Anterior cingulate cortex (tissue), 58 donors: ENCODE data around the gene KATNBL1.

Experiments used
- DNase-seq, 58 donors: peaks; one replicate each; lab custom pipeline; 2025; lab: John Stamatoyannopoulos, UW

KATNBL1 gene

DNA sequence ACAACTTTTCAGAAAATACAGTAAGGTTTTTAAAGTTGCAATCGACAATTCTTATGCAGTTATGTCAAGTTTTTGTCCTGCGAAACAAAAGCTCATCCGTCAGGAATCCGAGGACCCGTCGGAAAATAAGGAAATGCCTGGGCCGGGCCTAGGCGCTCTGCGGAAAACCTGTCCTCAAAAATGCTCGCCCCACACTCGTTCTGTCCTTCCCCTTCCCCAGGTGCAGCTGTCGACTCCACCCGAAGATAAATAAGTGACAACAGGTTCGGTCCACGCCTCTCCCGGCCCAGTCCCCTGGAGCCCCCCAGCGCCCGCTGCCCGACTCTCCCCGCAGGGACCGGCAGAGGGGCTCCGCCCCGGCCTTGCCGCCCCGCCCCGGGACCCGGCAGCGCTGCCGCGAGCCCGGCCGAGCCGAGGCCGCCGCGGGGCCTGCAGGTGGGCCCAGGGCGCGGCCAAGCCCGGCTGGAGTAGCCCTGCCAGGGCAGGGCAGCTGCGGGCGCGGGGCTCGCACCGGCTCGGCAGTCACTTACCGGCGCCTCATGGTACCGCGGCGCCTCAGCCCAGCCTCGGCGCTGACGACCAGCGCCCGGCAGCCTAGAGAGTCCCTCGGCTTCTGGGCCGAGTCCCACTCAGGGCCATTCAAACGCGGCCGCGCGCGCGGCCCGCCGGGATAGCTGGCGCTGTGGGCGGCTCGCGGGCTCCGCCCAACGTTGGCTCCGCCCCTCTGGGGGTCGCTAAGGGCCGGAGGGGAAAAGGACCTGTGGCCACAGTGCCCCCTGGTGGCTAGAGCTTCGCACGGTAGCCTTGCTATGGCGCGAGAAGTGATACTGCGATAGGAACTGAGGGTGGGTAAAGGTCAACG, at the start of gene KATNBL1:
Gene KATNBL1 (minus strand): TSS at position 676 of the 862 bp plus-strand sequence. CDS start 46,420 bp downstream, outside the sequence.
- peak in 57 of 58 donors; percentile 43 to 98 (median 90) for DNase-seq

GRCh38 chr15:34259566-34259965, 49.7 kb upstream of the KATNBL1 start:
- no peak for DNase-seq

DNA sequence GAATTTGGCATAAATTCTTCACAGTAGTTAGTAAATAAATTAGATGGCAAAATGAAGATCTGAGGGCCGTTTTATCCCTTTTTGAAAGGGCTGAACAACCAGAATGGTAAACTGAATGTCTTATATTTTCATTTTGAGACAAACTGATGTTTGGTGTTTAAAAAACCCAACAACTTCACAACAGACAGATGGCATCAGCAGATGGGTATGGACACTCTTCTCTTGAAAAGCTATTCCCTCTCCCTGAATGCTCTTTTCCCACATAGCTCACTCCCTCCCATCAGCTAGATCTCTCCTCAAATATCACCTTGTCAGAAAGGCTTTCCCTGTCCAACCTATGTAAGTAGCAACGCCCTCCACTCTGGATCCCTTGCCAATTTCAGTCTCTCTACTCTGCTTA, 48.3 kb upstream of the KATNBL1 start:
- no peak for DNase-seq

- DNase-seq, result no peak
Measured at GRCh38 chr15:34252545-34252944, 42.6 kb upstream of the KATNBL1 start.

DNA sequence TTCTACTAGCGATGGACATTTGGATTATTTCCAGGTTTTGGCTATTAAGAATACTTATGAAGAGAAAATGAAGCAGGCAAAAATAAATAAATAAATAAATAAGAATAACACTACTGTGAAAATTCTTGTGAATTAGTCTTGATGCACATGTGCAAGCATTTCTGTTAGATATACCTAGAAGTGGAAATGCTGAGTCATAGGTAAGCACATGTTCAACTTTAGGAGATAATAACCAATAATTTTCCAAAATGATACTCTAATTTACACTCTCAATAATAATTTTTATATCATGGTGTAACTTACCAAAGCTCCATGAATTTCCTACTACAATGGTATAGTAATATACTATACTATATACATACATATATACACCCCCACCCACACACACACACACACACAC, 38.3 kb upstream of the KATNBL1 start:
- DNase-seq, result no peak

- DNase-seq, result no peak
Measured at GRCh38 chr15:34246276-34246976, 36.5 kb upstream of the KATNBL1 start.

GRCh38 chr15:34243226-34243625, 33.3 kb upstream of the KATNBL1 start:
- DNase-seq, result no peak

DNA sequence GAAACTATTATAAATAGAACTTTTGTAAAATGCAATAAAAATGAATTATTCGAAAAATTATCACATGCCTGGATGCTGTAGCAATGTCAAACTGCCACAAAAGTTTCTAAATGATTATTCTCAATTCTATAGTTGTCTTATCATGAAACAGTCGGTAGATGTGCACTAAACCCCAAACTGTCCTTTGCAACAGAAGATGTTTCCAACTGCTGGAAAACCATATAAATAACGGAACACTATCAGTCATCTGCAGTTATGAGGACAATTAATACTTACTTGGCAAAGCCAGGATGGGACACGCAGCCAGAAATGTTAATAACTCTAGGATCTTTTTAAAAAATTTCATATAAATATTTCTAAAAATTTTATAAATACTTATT, 32.4 kb upstream of the KATNBL1 start:
- DNase-seq, result no peak

DNA sequence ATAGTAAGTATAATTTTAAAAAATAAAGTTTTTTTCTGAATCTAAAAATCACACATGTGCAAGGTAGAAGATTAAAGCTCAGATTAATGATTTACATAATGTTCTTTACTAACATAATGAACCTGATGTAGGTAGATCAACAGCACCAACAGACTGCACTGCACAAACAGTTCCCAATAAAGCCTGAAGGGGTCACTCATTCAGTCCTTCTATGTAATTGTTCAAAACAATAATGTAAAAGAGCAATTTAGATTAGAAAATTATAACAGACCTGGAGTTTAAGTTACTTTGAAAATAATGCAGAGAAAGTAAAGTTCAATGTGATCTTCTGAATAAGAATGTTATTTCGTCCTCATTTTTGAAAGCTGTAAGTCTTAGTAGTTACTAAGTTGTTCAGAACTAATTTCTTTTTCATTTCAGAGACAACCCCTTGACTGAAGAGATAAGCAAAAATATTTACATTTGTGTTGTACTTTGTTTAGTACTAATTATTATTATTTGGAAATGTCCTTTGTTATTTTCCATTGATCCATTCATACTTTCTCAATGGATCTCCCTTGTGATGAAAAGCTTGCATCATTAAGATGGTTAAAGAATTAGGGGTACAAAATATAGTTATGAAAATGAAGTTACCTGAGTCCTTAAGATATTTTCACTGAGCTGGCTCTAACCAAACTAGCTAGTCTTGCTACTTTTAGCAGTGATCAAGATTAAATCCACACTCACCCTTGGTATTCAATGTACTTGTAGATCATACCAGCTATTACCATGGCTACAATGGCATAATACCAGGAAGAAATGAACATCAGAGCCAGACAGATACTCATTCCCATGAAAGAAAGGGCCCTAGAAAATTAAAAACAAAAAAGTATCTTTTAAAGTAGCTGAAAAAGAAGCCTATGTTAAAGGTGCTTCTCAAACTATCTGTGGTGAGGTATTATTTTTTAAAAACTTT, 31.8 kb upstream of the KATNBL1 start:
- peak in 1 of 58 donors; percentile 4 for DNase-seq

GRCh38 chr15:34240537-34240936, 30.6 kb upstream of the KATNBL1 start:
- DNase-seq, result no peak

DNA sequence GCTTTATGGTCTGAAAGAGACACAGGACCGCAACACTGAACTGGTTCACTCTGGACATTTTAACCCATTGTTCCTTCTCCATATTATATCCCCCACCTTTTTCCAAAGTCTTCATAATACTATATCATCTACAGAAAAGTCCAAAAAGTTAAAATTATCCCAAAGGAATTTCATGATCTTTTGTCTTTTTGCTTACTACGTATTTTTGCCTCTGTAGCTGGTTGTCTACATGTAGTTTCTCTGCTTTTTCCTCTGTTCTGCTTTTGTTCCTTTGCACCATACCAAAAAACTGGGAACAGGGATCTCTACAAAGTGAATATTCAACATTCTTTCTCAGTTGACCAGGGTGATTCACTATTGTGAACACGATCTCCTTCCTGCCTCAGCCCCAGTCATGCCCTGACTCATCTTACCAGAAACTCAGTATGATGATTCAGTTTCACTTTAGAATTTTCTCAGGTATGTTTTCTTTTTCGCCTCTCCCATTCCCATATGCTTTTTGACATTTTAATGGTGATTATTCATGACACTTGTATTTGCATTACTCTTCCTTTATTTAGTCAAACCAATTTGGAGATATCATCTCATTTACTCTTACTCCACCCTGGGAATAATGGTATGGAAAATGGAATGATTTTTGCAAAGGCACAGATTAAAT, 29.4 kb upstream of the KATNBL1 start:
- DNase-seq, result no peak

DNA sequence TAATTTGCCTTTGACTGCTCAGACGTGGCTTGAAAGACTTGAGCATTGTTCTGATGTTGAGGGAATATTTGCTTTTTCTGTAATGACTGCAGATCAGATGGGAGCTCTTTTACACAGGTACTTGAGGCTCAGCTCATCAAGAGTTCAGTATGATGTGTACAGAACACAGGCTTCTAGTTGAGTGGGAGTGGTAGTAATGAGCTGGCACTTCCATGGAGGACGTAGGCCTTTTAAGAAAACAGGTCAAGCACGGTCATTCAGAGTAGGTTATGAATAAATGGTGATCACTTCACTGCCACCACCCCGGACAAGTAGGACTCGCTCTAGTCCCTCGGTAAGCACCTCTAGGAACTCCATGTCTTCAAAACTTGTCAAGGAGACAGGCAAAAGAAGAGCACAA, 23.7 kb upstream of the KATNBL1 start:
- no peak for DNase-seq

DNA sequence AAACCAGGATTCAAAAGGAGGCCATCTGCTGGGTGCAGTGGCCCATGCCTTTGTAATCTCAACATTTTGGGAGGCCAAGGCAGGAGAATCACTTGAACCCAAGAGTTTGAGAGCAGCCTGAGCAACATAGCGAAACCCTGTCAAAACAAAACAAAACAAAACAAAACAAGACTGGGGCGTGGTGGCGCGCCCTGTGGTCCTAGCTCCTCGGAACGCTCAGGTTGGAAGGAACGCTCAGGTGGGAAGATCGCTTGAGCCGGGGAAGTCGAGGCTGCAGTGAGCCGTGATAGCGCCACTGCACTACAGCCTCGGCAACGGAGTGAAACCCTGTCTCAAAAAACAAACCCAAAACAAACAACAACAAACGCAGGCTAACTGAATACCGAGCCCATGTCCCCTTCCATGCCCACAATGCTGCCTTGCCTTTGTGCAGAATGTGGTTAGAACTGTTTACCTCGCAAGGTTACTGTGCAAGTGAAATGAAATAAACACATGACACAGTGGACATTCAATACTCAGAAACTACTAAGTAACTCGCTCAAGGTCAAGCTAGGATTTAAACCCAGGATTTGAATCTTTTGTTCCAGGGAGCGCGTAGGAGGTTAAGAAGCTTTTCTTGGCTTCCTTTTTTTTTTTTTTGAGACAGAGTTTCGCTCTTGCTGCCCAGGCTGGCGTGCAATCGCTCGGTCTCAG, 14.2 kb upstream of the KATNBL1 start:
- peak in 1 of 58 donors; percentile 1 for DNase-seq

- DNase-seq, result no peak
Measured at GRCh38 chr15:34217587-34218225, 7.8 kb upstream of the KATNBL1 start.

DNA sequence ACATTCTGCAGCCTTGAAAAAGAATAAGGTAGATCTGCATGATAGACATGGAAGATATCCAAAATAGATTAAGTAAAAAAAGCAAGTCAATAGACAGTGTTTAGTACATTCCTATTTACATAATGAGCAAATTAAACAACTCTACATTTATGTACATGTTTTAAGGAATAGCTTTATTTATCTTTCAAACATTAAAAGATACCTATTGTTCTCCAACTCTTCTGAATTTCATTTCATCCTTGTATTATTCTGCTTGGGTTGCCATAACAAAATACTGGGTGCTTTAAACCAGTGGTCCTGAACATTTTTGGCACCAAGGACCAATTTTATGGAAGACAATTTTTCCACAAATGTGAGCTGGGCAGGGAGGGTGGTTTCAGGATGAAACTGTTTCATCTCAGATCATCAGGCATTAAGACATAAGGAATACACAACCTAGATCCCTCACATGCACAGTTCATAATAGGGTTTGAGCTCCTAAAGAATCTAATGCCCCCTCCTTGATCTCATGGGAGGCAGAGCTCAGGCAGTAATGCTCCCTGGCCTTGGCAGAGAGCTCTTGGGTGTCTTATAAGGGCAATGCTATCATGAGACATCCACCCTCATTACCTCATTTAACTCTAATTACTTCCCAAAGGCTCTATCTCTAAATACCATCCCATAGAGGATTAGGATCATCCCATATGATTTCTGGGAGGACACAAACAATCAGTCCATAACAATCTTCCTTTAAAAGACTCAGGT, 6.8 kb upstream of the KATNBL1 start:
- no peak for DNase-seq

GRCh38 chr15:34214135-34214534, 4.2 kb upstream of the KATNBL1 start:
- no peak for DNase-seq

- no peak for DNase-seq
Measured at GRCh38 chr15:34213690-34214089, 3.8 kb upstream of the KATNBL1 start.

DNA sequence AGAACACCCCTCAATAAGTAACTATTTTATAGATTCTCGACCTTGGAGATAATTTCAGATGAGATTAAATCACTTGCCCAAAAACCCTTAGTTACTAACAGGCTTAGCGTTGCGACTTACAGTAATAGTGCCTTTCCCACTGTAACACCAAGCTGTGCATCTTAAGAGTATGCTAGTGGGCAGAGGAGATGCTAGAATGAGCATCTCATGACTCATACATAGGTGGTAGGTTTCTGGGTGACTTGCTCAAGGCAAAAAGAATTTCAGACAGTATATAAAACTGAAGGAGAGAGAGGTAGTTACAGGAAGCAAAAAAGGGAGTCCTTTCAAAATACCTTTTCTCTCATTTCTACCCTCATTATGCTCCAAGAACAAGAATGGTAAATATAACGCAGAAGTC, 3.9 kb downstream of the KATNBL1 start:
- no peak for DNase-seq
